Lung (tissue), 12 donors: Measurements from ENCODE around the gene DAAM2. TPM values are rescaled to one million over a fixed set of nuclear protein-coding genes. Genes with fewer than 3 reads are reported as not detected.

Experiments
- ATAC-seq: fragments of 200-7000 bp; cut with Tn5 transposase; one replicate; pipeline ENCODE4 v1.9.1; 2020; ENCODE audit warnings: moderate number of reproducible peaks; ENCODE audit not compliant: insufficient read depth, low FRiP score
- DNase-seq, 3 donors: peaks; one replicate each; pipeline ENCODE4 v3.0.0-alpha.2; 2013 to 2017
- H3K27ac ChIP-seq, 2 donors: one replicate each; pipeline ENCODE4 v1.5.1; 2013; ENCODE audit warnings: mild to moderate bottlenecking in 2 of 2, moderate library complexity in 2 of 2, control low read depth in 1 of 2, inconsistent platforms in 1 of 2, low read depth in 1 of 2, low read length in 1 of 2
- H3K27me3 ChIP-seq, 3 donors: one replicate each; pipeline ENCODE4 v1.5.1; 2013; ENCODE audit warnings: low read length in 2 of 3; ENCODE audit not compliant: control insufficient read depth in 3 of 3, insufficient read depth in 3 of 3
- H3K36me3 ChIP-seq, 4 donors: one replicate each; pipeline ENCODE4 v1.5.1; 2013; ENCODE audit warnings: low read length in 4 of 4, mild to moderate bottlenecking in 1 of 4, moderate library complexity in 1 of 4; ENCODE audit not compliant: control insufficient read depth in 4 of 4, insufficient read depth in 4 of 4
- H3K4me1 ChIP-seq, 5 donors: one replicate each; pipeline ENCODE4 v1.5.1; 2013; ENCODE audit warnings: low read length in 5 of 5, mild to moderate bottlenecking in 2 of 5, moderate library complexity in 1 of 5; ENCODE audit not compliant: control insufficient read depth in 5 of 5, insufficient read depth in 5 of 5
- H3K4me3 ChIP-seq: one replicate; pipeline ENCODE4 v1.5.1; 2013; ENCODE audit warnings: mild to moderate bottlenecking, control low read depth, moderate library complexity
- H3K9ac ChIP-seq, 2 donors: one replicate each; pipeline ENCODE4 v1.5.1; 2013; ENCODE audit warnings: low read length in 2 of 2, control low read depth in 1 of 2; ENCODE audit not compliant: insufficient read depth in 1 of 2
- H3K9me3 ChIP-seq, 4 donors: one replicate each; pipeline ENCODE4 v1.5.1; 2013; ENCODE audit warnings: low read length in 3 of 4, mild to moderate bottlenecking in 1 of 4, moderate library complexity in 1 of 4; ENCODE audit not compliant: control insufficient read depth in 4 of 4, insufficient read depth in 3 of 4
- WGBS, 2 donors: extraction: QIAGEN DNeasy Blood & Tissue Kit; methylation state at CpG; one replicate each; pipeline ENCODE4 v1.1.7; 2013; 5-methylcytosine and 5-hydroxymethylcytosine counted together
- polyA plus RNA-seq, 2 donors: library from polyadenylated mRNA; stranded (reverse); fragments of 200-250 nt; gene quantifications; one replicate each; pipeline ENCODE4 v1.2.1, GENCODE V29; 2013
- total RNA-seq, 2 donors: library from RNA; depleted of rRNA in 1 of 2; stranded (reverse); fragments of >200 nt in 1 of 2; gene quantifications; one replicate each; pipeline ENCODE4 v1.2.1, GENCODE V29; 2014 to 2021
- TF ChIP-seq, protein P1 (sequence below): IDR thresholded peaks from 2 replicates; pipeline ENCODE4 v1.5.1; 2012; ENCODE audit warnings: mild to moderate bottlenecking; ENCODE audit errors: control extremely low read depth, extremely low read depth
- donor health status: control.
- donor health status: control.
- donor health status: Bipolar disorder and iron deficiency.
- donor health status: healthy.
- donor health status: DM: yes; HTN: yes; CAD: no.

The DAAM2 gene
- total and polyA plus RNA-seq, 4 donors: 13.6 to 43.0 (median 28.5) TPM

DNA sequence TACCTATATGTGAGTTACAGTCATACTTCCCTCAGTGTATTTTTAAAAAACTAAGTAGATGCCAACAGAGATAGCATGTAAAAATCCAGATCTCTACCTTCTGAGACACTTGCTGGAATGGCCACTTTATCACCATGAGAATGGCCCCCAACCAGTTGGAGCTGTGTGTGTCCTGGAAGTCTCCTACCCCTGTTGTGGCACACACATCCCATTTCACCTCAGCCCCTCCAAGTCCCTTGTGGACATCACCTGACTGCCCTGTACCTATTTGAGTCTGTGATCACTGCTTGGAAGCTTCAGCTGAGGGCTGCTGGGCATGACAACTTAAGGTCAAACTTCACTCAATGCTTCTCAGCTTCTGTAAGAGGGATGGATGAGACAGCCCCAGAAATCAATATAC lies 118.0 kb downstream of the DAAM2 start:
- H3K9ac ChIP-seq: no peak overlapping the region
- H3K4me1 ChIP-seq: no peaks in the 10 kb centered on the region
- no peak overlapping the region for H3K27ac ChIP-seq
- H3K36me3 ChIP-seq: peaks cover 3 to 32% (median 6%) of the 10 kb centered on the region in 4 donors
- no peak overlapping the region for H3K4me3 ChIP-seq
- ATAC-seq (no peak), DNase-seq (no peak)
- H3K27me3 ChIP-seq: no peaks in the 10 kb centered on the region
- no peaks in the 10 kb centered on the region for H3K9me3 ChIP-seq
- TF ChIP-seq, protein P1, sequence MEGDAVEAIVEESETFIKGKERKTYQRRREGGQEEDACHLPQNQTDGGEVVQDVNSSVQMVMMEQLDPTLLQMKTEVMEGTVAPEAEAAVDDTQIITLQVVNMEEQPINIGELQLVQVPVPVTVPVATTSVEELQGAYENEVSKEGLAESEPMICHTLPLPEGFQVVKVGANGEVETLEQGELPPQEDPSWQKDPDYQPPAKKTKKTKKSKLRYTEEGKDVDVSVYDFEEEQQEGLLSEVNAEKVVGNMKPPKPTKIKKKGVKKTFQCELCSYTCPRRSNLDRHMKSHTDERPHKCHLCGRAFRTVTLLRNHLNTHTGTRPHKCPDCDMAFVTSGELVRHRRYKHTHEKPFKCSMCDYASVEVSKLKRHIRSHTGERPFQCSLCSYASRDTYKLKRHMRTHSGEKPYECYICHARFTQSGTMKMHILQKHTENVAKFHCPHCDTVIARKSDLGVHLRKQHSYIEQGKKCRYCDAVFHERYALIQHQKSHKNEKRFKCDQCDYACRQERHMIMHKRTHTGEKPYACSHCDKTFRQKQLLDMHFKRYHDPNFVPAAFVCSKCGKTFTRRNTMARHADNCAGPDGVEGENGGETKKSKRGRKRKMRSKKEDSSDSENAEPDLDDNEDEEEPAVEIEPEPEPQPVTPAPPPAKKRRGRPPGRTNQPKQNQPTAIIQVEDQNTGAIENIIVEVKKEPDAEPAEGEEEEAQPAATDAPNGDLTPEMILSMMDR: no peak

DNA sequence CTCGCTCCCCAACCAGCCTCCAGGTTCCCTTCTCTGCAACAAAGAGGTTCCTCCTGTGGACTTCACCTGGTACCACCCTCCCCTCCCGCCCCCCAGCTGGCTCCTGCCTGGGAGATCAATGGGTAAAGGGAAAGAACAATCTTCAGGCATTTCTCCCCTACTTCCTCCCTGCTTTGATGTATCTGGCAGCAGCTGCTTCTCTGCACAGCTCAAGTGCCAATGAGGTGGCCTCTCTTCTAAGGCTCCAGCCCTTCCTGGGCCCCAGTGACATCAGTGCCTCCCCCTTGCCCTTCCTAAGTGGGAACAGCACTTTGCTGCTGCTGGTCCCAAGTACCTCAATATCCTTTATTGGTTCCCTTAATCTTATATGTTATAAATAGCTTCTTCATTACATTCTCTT lies 118.6 kb downstream of the DAAM2 start:
- WGBS, 2 donors: 87 to 92% methylated on average over 2 of the region's 2 CpGs

DNA sequence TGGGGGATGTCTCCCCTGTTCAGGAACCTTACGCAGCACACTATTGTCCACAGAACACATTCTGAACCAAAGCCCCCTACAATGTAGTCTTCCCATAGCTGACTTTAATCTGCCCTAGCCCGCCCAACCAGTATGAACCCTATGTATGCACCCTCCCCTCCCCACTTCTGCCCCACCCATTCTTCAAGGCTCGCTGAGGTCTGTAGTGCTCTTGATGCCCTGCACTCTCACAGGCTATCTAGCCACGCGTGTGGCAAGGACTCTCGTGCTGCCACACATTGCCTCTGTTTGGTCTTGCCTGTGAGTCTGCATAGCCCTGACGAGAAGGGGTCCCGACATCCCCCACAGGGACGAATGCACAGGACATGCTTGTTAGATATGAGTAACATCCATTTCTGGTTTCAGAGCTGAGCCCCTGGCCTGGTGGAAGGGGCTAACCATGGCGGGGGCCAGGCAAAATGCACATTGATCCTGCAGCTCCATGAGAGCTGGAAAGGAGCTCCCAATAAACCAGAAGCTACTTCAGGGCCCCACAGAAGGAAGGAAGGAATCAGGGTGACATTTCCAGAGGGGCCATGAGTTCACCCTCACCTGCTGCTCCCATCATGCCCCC lies 119.4 kb downstream of the DAAM2 start:
- H3K36me3 ChIP-seq: peaks cover 6 to 35% (median 7%) of the 10 kb centered on the region in 4 donors

More for the DNA sequence above, 118.6 kb downstream of the DAAM2 start:
- Histone ChIP-seq H3K4me1 (no peaks in the 10 kb centered on the region), H3K36me3 (peaks cover 3 to 33% (median 6%) of the 10 kb centered on the region in 4 donors), H3K4me3 (no peak overlapping the region), H3K27ac (no peak overlapping the region), H3K9me3 (no peaks in the 10 kb centered on the region), H3K27me3 (no peaks in the 10 kb centered on the region), H3K9ac (no peak overlapping the region)
- no peak for DNase-seq
- ATAC-seq: no peak
- TF ChIP-seq, protein P1: no peak

More for the DNA sequence above, 119.4 kb downstream of the DAAM2 start:
- Histone ChIP-seq H3K27ac (no peak overlapping the region), H3K9me3 (no peaks in the 10 kb centered on the region), H3K9ac (no peak overlapping the region), H3K4me1 (no peaks in the 10 kb centered on the region), H3K27me3 (no peaks in the 10 kb centered on the region), H3K4me3 (no peak overlapping the region)
- WGBS, 2 donors: 76 to 87% methylated on average over 10 of the region's 10 CpGs
- TF ChIP-seq, protein P1: no peak
- DNase-seq (no peak), ATAC-seq (no peak)
